Ovary (tissue), 9 donors: ENCODE data around the gene NUP93. TPM values are rescaled to one million over a fixed set of nuclear protein-coding genes. Genes with fewer than 3 reads are reported as not detected.
"Not testable (repeated sequence)": the region's sequence is repeated elsewhere in the genome, so short reads cannot be mapped to it uniquely, and the experiment has no call there.

ENCODE experiments used
- DNase-seq, 5 donors: peaks; one replicate each; pipeline ENCODE4 v3.0.0-alpha.2; 2019 to 2020
- H3K27ac ChIP-seq, 2 donors: fragments of 200-600 bp; one replicate each; pipeline versions ENCODE4 v1.5.1 to v1.8.0; 2019 to 2022
- H3K27me3 ChIP-seq: fragments of 200-600 bp; one replicate; pipeline ENCODE4 v1.8.0; 2022
- H3K36me3 ChIP-seq: fragments of 200-600 bp; sonication (generic); one replicate; pipeline ENCODE4 v1.5.1; 2019
- H3K4me1 ChIP-seq: one replicate; pipeline ENCODE4 v1.8.1; 2013; ENCODE audit warnings: mild to moderate bottlenecking, moderate library complexity; ENCODE audit not compliant: insufficient read depth
- H3K4me3 ChIP-seq: fragments of 200-600 bp; sonication (generic); one replicate; pipeline ENCODE4 v1.5.1; 2017
- H3K9me3 ChIP-seq, 2 donors: fragments of 200-600 bp in 1 of 2; sonication (generic) in 1 of 2; one replicate each; pipeline versions ENCODE4 v1.5.1 to v1.8.1; 2013 to 2019; ENCODE audit warnings: mild to moderate bottlenecking in 1 of 2, moderate library complexity in 1 of 2
- CTCF ChIP-seq, 3 donors: fragments of 450-650 bp in 2 of 3; fragments of 200-600 bp in 1 of 3; IDR thresholded peaks; one replicate each; pipeline versions ENCODE4 v1.5.1 to v1.8.0; 2016 to 2022; ENCODE audit warnings: antibody characterized with exemption in 3 of 3, mild to moderate bottlenecking in 1 of 3
- EP300 ChIP-seq: sonication (generic); formaldehyde crosslinking; IDR thresholded peaks from one replicate; pipeline ENCODE4 v1.6.1; 2017; ENCODE audit warnings: antibody characterized with exemption
- POLR2A ChIP-seq: fragments of 450-650 bp; IDR thresholded peaks from one replicate; pipeline ENCODE4 v1.6.1; 2017; ENCODE audit warnings: antibody characterized with exemption, mild to moderate bottlenecking, moderate library complexity
- WGBS, 3 donors: extraction: QIAGEN DNeasy Blood & Tissue Kit in 1 of 3; methylation state at CpG; one replicate each; pipeline versions ENCODE4 v1.1.5 to v1.1.7; 2013 to 2017; 5-methylcytosine and 5-hydroxymethylcytosine counted together
- intact Hi-C, 4 donors: fragments of 100-400 bp; cut with DNase I; formaldehyde crosslinking; loops; one replicate each; pipeline versions ENCODE4 v1.11.0 to v1.15.1; 2022 to 2023
- polyA plus RNA-seq, 2 donors: library from polyadenylated mRNA; stranded (reverse); fragments of 200-250 nt in 1 of 2; fragments of 350-450 nt in 1 of 2; fragmentation: Illumina TruSeq in 1 of 2; extraction: RNeasy Lipid Tissue Mini Kit (QIAGEN cat#74804) in 1 of 2; gene quantifications; one replicate each; pipeline ENCODE4 v1.2.3, GENCODE V29; 2013 to 2014
- total RNA-seq, 7 donors: library from RNA; depleted of rRNA in 2 of 7; stranded (reverse); fragments of >200 nt in 2 of 7; fragmentation: NEBNext Ultra II Directional in 3 of 7; extraction: Animal tissue kit (Norgen Biotek cat#: 25700) in 3 of 7; gene quantifications; one replicate each; pipeline versions ENCODE4 v1.1.0 to v1.2.4, GENCODE V29; 2016 to 2023
- donor health status: DM: no; HTN: no; CAD: no; lungs with moderate emphysema.
- donor health status: DM: no; HTN: no; CAD: no.
- donor health status: Bipolar disorder and iron deficiency.
- donor health status: DM: yes; HTN: yes; CAD: no.
- donor health status: DM: no; HTN: no; CAD: no.
- donor health status: DM: yes; HTN: yes; CAD: no.

The NUP93 gene
- total and polyA plus RNA-seq, 9 donors = 24.1 to 53.9 (median 42.7) TPM

DNA sequence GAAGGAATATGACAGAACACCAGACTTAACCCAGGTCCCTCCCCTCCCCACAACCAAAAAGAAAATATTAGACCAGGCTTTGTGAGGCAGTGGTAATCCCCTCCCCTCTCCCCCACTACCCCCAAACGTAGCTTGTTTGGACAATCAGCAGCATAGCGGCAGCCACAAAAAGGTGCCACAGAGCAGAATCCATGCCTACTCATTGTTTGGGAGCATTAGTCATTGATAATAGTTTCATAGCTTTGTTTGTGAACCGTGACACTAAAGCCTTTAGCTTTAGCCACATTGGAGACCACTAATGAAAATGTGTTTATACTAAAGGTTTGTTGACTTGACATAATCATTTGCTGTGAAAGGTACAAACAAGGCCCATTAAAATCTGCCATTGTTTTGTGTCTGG, 65.1 kb downstream of the NUP93 start:
- Histone ChIP-seq H3K9me3 (no peaks in the 10 kb centered on the region), H3K36me3 (no peaks in the 10 kb centered on the region), H3K27ac (no peak overlapping the region), H3K4me3 (no peak overlapping the region), H3K27me3 (no peaks in the 10 kb centered on the region), H3K4me1 (peaks cover 3% of the 10 kb centered on the region)
- DNase-seq = no peak
- TF ChIP-seq POLR2A (no peak), EP300 (no peak), CTCF (IDR thresholded peaks at IDR 0.05) (no peak)
- intact Hi-C loops = loop anchor here in 1 of 4 donors (5.0 kb wide), 1 partner anchor 72 kb away; the partner anchor contains the start of gene SLC12A3
- WGBS, 3 donors = 89 to 94% (median 90%) methylated on average over 3 of the region's 3 CpGs

GRCh38 chr16:56797038-56797437, 67.1 kb downstream of the NUP93 start:
- not testable (repeated sequence) for DNase-seq, H3K9me3 ChIP-seq, H3K36me3 ChIP-seq, H3K4me1 ChIP-seq, H3K27me3 ChIP-seq, H3K4me3 ChIP-seq, H3K27ac ChIP-seq
- WGBS, 3 donors = 91 to 100% (median 97%) methylated on average over 2 of the region's 2 CpGs
- intact Hi-C loops = loop anchor here in 1 of 4 donors (5.0 kb wide), 1 partner anchor 70 kb away; the partner anchor contains the start of gene SLC12A3

- 90 to 95% (median 94%) methylated on average over 2 of the region's 2 CpGs for WGBS, 3 donors
- Histone ChIP-seq H3K27ac (no peak overlapping the region), H3K27me3 (no peaks in the 10 kb centered on the region), H3K4me3 (no peak overlapping the region), H3K4me1 (peaks cover 3% of the 10 kb centered on the region), H3K36me3 (no peaks in the 10 kb centered on the region), H3K9me3 (no peaks in the 10 kb centered on the region)
- intact Hi-C loops = loop anchor here in 1 of 4 donors (5.0 kb wide), 1 partner anchor 69 kb away; the partner anchor contains the start of gene SLC12A3
- TF ChIP-seq EP300 (no peak), POLR2A (no peak), CTCF (IDR thresholded peaks at IDR 0.05) (no peak)
- DNase-seq = no peak
Measured at GRCh38 chr16:56797861-56798260, 67.9 kb downstream of the NUP93 start.

GRCh38 chr16:56798955-56799354, 69.0 kb downstream of the NUP93 start:
- Histone ChIP-seq H3K27ac (no peak overlapping the region), H3K4me3 (no peak overlapping the region), H3K27me3 (no peaks in the 10 kb centered on the region), H3K4me1 (no peaks in the 10 kb centered on the region), H3K9me3 (no peaks in the 10 kb centered on the region), H3K36me3 (no peaks in the 10 kb centered on the region)
- intact Hi-C loops = loop anchor here in 1 of 4 donors (5.0 kb wide), 1 partner anchor 68 kb away; the partner anchor contains the start of gene SLC12A3
- TF ChIP-seq POLR2A = no peak
- 90 to 95% (median 92%) methylated on average over 3 of the region's 3 CpGs for WGBS, 3 donors
- no peak for DNase-seq

DNA sequence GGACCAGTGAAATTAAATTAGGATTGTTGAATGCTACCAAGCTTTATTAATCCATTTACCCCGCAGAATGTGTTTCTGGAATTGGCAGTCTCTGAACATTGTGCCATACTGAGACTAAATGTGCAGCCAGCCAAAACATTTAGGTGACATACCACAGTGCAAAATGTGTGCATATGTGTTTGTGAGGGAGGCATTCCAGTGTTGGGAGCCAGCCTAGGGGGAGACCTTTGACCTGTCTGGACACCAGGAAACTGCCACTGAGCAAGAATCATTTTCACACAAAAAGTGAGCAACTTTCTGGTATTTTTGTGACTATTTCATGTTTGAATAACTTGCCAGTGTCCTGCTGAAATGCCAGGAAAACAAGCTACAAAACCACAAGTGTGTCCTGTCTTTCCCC, 70.4 kb downstream of the NUP93 start:
- no peak for DNase-seq
- 91 to 98% (median 93%) methylated on average over 1 of the region's 1 CpG for WGBS, 3 donors
- H3K27me3 ChIP-seq = no peaks in the 10 kb centered on the region
- H3K36me3 ChIP-seq = no peaks in the 10 kb centered on the region
- H3K9me3 ChIP-seq = no peaks in the 10 kb centered on the region
- H3K27ac ChIP-seq = no peak overlapping the region
- no peak for TF ChIP-seq EP300
- no peak for TF ChIP-seq POLR2A
- TF ChIP-seq CTCF (IDR thresholded peaks at IDR 0.05) = no peak
- no peak overlapping the region for H3K4me3 ChIP-seq
- intact Hi-C loops = no loop called here
- no peaks in the 10 kb centered on the region for H3K4me1 ChIP-seq
